Neuron (in vitro differentiated cells): ENCODE data around the gene CCRL2.
"Not testable (repeated sequence)": the region's sequence is repeated elsewhere in the genome, so short reads cannot be mapped to it uniquely, and the experiment has no call there.

Experiments used
- H2AFZ ChIP-seq: one replicate; pipeline ENCODE4 v1.6.1; 2013; ENCODE audit warnings: low read depth, mild to moderate bottlenecking, inconsistent platforms, low read length, moderate library complexity
- H3K27me3 ChIP-seq: one replicate; pipeline ENCODE4 v1.6.1; 2013; ENCODE audit warnings: low read length; ENCODE audit not compliant: insufficient read depth
- H3K36me3 ChIP-seq: one replicate; pipeline ENCODE4 v1.6.1; 2013; ENCODE audit warnings: low read length; ENCODE audit not compliant: insufficient read depth
- H3K4me1 ChIP-seq: one replicate; pipeline ENCODE4 v1.6.1; 2013; ENCODE audit warnings: low read length; ENCODE audit not compliant: insufficient read depth
- H3K4me3 ChIP-seq: 2 replicates; pipeline ENCODE4 v1.5.1; 2013; ENCODE audit warnings: mild to moderate bottlenecking, low read length, moderate library complexity
- H3K9me3 ChIP-seq: one replicate; pipeline ENCODE4 v1.6.1; 2013; ENCODE audit warnings: low read length

CCRL2 gene

GRCh38 chr3:46389306-46389705, 17.8 kb upstream of the CCRL2 start:
- Histone ChIP-seq H3K36me3 (no peaks in the 10 kb centered on the region), H3K9me3 (no peaks in the 10 kb centered on the region), H2AFZ (no peak overlapping the region), H3K4me3 (no peak overlapping the region), H3K4me1 (no peaks in the 10 kb centered on the region), H3K27me3 (peaks cover 4% of the 10 kb centered on the region)

- H3K4me1 ChIP-seq, H2AFZ ChIP-seq, H3K36me3 ChIP-seq, H3K9me3 ChIP-seq, H3K27me3 ChIP-seq, H3K4me3 ChIP-seq: not testable (repeated sequence)
Observed at GRCh38 chr3:46391526-46391925, 15.5 kb upstream of the CCRL2 start.

- Histone ChIP-seq H3K9me3 (no peaks in the 10 kb centered on the region), H3K4me3 (no peak overlapping the region), H3K4me1 (no peaks in the 10 kb centered on the region), H3K27me3 (no peaks in the 10 kb centered on the region), H2AFZ (no peak overlapping the region), H3K36me3 (no peaks in the 10 kb centered on the region)
Observed at GRCh38 chr3:46393011-46393410, 14.0 kb upstream of the CCRL2 start.

- H3K4me3 ChIP-seq: no peak overlapping the region
- H2AFZ ChIP-seq: no peak overlapping the region
Observed at GRCh38 chr3:46393554-46394434, 13.3 kb upstream of the CCRL2 start.

GRCh38 chr3:46395210-46395661, 11.8 kb upstream of the CCRL2 start:
- no peak overlapping the region for H2AFZ ChIP-seq
- H3K9me3 ChIP-seq: no peaks in the 10 kb centered on the region
- H3K36me3 ChIP-seq: no peaks in the 10 kb centered on the region
- H3K4me3 ChIP-seq: no peak overlapping the region
- no peaks in the 10 kb centered on the region for H3K27me3 ChIP-seq
- H3K4me1 ChIP-seq: no peaks in the 10 kb centered on the region

More at GRCh38 chr3:46393554-46394434, 13.3 kb upstream of the CCRL2 start:
- Histone ChIP-seq H3K27me3 (no peaks in the 10 kb centered on the region), H3K4me1 (no peaks in the 10 kb centered on the region), H3K36me3 (no peaks in the 10 kb centered on the region), H3K9me3 (no peaks in the 10 kb centered on the region)

- Histone ChIP-seq H2AFZ (no peak overlapping the region), H3K4me3 (no peak overlapping the region), H3K9me3 (no peaks in the 10 kb centered on the region), H3K27me3 (no peaks in the 10 kb centered on the region), H3K4me1 (no peaks in the 10 kb centered on the region), H3K36me3 (no peaks in the 10 kb centered on the region)
Observed at GRCh38 chr3:46395766-46396530, 11.1 kb upstream of the CCRL2 start.

- H3K27me3 ChIP-seq: no peaks in the 10 kb centered on the region
- H3K36me3 ChIP-seq: no peaks in the 10 kb centered on the region
- no peaks in the 10 kb centered on the region for H3K9me3 ChIP-seq
- no peak overlapping the region for H2AFZ ChIP-seq
- no peak overlapping the region for H3K4me3 ChIP-seq
- no peaks in the 10 kb centered on the region for H3K4me1 ChIP-seq
Observed at GRCh38 chr3:46397111-46397510, 9.9 kb upstream of the CCRL2 start.

GRCh38 chr3:46398186-46398955, 8.7 kb upstream of the CCRL2 start:
- H3K36me3 ChIP-seq: no peaks in the 10 kb centered on the region
- no peak overlapping the region for H2AFZ ChIP-seq
- no peaks in the 10 kb centered on the region for H3K4me1 ChIP-seq
- H3K4me3 ChIP-seq: no peak overlapping the region
- H3K27me3 ChIP-seq: no peaks in the 10 kb centered on the region
- no peaks in the 10 kb centered on the region for H3K9me3 ChIP-seq

- H3K27me3 ChIP-seq: no peaks in the 10 kb centered on the region
- no peaks in the 10 kb centered on the region for H3K4me1 ChIP-seq
- no peaks in the 10 kb centered on the region for H3K36me3 ChIP-seq
- H3K9me3 ChIP-seq: no peaks in the 10 kb centered on the region
- H2AFZ ChIP-seq: no peak overlapping the region
- H3K4me3 ChIP-seq: no peak overlapping the region
Observed at GRCh38 chr3:46399098-46399497, 8.0 kb upstream of the CCRL2 start.

GRCh38 chr3:46399557-46399956, 7.5 kb upstream of the CCRL2 start:
- Histone ChIP-seq H3K36me3 (no peaks in the 10 kb centered on the region), H2AFZ (no peak overlapping the region), H3K4me1 (no peaks in the 10 kb centered on the region), H3K9me3 (no peaks in the 10 kb centered on the region), H3K4me3 (no peak overlapping the region), H3K27me3 (no peaks in the 10 kb centered on the region)

GRCh38 chr3:46400000-46400734, 6.9 kb upstream of the CCRL2 start:
- no peaks in the 10 kb centered on the region for H3K27me3 ChIP-seq
- no peak overlapping the region for H3K4me3 ChIP-seq
- H3K4me1 ChIP-seq: no peaks in the 10 kb centered on the region

GRCh38 chr3:46400846-46401245, 6.2 kb upstream of the CCRL2 start:
- Histone ChIP-seq H3K9me3 (no peaks in the 10 kb centered on the region), H2AFZ (no peak overlapping the region), H3K4me3 (no peak overlapping the region), H3K27me3 (no peaks in the 10 kb centered on the region), H3K36me3 (no peaks in the 10 kb centered on the region), H3K4me1 (no peaks in the 10 kb centered on the region)

More at GRCh38 chr3:46400000-46400734, 6.9 kb upstream of the CCRL2 start:
- no peaks in the 10 kb centered on the region for H3K36me3 ChIP-seq
- no peak overlapping the region for H2AFZ ChIP-seq
- no peaks in the 10 kb centered on the region for H3K9me3 ChIP-seq
